GM12878 (cell line): ENCODE measurements around the gene RPL36. TPM values are rescaled to one million over a fixed set of nuclear protein-coding genes. Genes with fewer than 3 reads are reported as not detected.
A peak's percentile ranks its signal among the peaks of the same experiment; 100 is the strongest.

ENCODE experiments used
- ASH2L ChIP-seq: fragments of 300-600, 200-600 bp; sonication (generic); IDR thresholded peaks from 2 replicates; pipeline ENCODE4 v1.6.1; 2017; ENCODE audit warnings: low read depth, mild to moderate bottlenecking, borderline replicate concordance
- BCLAF1 ChIP-seq: fragments of 450-650 bp; IDR thresholded peaks from 2 replicates; pipeline ENCODE4 v1.6.1; 2017; ENCODE audit warnings: antibody characterized with exemption, mild to moderate bottlenecking, moderate library complexity
- E2F8 ChIP-seq: fragments of 450-650 bp; IDR thresholded peaks from 2 replicates; pipeline ENCODE4 v1.6.1; 2018; ENCODE audit warnings: mild to moderate bottlenecking, low read depth, moderate library complexity; ENCODE audit not compliant: partially characterized antibody
- EGR1 ChIP-seq, 2 experiments: IDR thresholded peaks; 1 replicate in 1 of 2; 2 replicates in 1 of 2; pipeline ENCODE4 v1.6.1; 2011 to 2012; ENCODE audit warnings: low read depth in 2 of 2, low read length in 2 of 2, borderline replicate concordance in 1 of 2, mild to moderate bottlenecking in 1 of 2, moderate library complexity in 1 of 2
- ELK1 ChIP-seq: IDR thresholded peaks from 2 replicates; pipeline ENCODE4 v1.6.1; 2012; ENCODE audit warnings: low read depth, low read length, improper control_type of control experiment
- EP300 ChIP-seq, 2 experiments: fragments of 150-350 bp in 1 of 2; IDR thresholded peaks; 2 replicates each; pipeline ENCODE4 v1.6.1; 2011 to 2012; ENCODE audit warnings: low read depth in 2 of 2, low read length in 2 of 2, borderline replicate concordance in 1 of 2, improper control_type of control experiment in 1 of 2, inconsistent platforms in 1 of 2; ENCODE audit not compliant: control insufficient read depth in 1 of 2
- ESRRA ChIP-seq: IDR thresholded peaks from 2 replicates; pipeline ENCODE4 v1.6.1; 2012; ENCODE audit warnings: mild to moderate bottlenecking, low read length, improper control_type of control experiment
- NRF1 ChIP-seq: conservative IDR thresholded peaks from 2 replicates; pipeline ENCODE4 v1.6.1; 2011; ENCODE audit warnings: mild to moderate bottlenecking, low read depth, low read length, improper control_type of control experiment
- PKNOX1 ChIP-seq: fragments of 450-650 bp; IDR thresholded peaks from 2 replicates; pipeline ENCODE4 v1.6.1; 2016; ENCODE audit warnings: mild to moderate bottlenecking
- POLR2AphosphoS2 ChIP-seq: IDR thresholded peaks from 2 replicates; pipeline ENCODE4 v1.6.1; 2011; ENCODE audit warnings: low read depth, mild to moderate bottlenecking, low read length, improper control_type of control experiment, moderate library complexity
- RAD51 ChIP-seq: fragments of 450-650 bp; IDR thresholded peaks from 2 replicates; pipeline ENCODE4 v1.6.1; 2016; ENCODE audit warnings: moderate library complexity, mild to moderate bottlenecking, inconsistent platforms
- SREBF1 ChIP-seq: IDR thresholded peaks from 2 replicates; pipeline ENCODE4 v1.6.1; 2012; ENCODE audit warnings: mild to moderate bottlenecking, low read length
- STAT1 ChIP-seq: fragments of 450-650 bp; conservative IDR thresholded peaks from 2 replicates; pipeline ENCODE4 v1.6.1; 2014; ENCODE audit warnings: antibody characterized with exemption, mild to moderate bottlenecking
- ZBTB4 ChIP-seq: fragments of 450-650 bp; formaldehyde crosslinking; IDR thresholded peaks from 2 replicates; pipeline ENCODE4 v1.4.0; 2022; ENCODE audit warnings: mild to moderate bottlenecking, moderate library complexity
- ZNF384 ChIP-seq: IDR thresholded peaks from 2 replicates; pipeline ENCODE4 v1.6.1; 2012; ENCODE audit warnings: low read depth, mild to moderate bottlenecking, low read length, improper control_type of control experiment, borderline replicate concordance
- ZNF622 ChIP-seq: fragments of 450-650 bp; IDR thresholded peaks from 2 replicates; pipeline ENCODE4 v1.6.1; 2017; ENCODE audit warnings: mild to moderate bottlenecking, inconsistent platforms
- ZSCAN29 ChIP-seq: fragments of 450-650 bp; IDR thresholded peaks from 2 replicates; pipeline ENCODE4 v1.6.1; 2017; ENCODE audit warnings: mild to moderate bottlenecking, moderate library complexity
- polyA plus RNA-seq, 11 experiments: library from polyadenylated mRNA; depleted of rRNA in 4 of 11; unstranded in 6 of 11; stranded (reverse) in 5 of 11; fragments of >200 nt; fragmentation: Nextera tagmentation in 4 of 11; fragmentation: Illumina TruSeq in 1 of 11; extraction: Ambion mirVana in 4 of 11; extraction: Trizol in 1 of 11; gene quantifications; 1 replicate in 1 of 11; 2 replicates in 10 of 11; pipeline versions ENCODE4 v1.2.1 to v1.2.3, GENCODE V29; 2011 to 2016; ENCODE audit warnings: inconsistent platforms in 2 of 11, missing spikeins in 2 of 11, low read depth in 1 of 11
- total RNA-seq, 4 experiments: library from RNA; depleted of rRNA in 3 of 4; stranded (reverse); fragments of >200 nt in 3 of 4; fragmentation: Illumina TruSeq in 1 of 4; extraction: Trizol in 1 of 4; gene quantifications; 2 replicates each; pipeline versions ENCODE4 v1.2.1 to v1.2.3, GENCODE V29; 2013 to 2021

RPL36 gene
- total and polyA plus RNA-seq, 10 of the 15 experiments (the other 5 are each of a cell fraction or from before 2014, with no cell fraction given) = 374 to 4,942 (median 2,053) TPM

- TF ChIP-seq ZNF622 = no peak
- TF ChIP-seq EGR1 (IDR thresholded peaks at IDR 0.05; ENCODE audit: borderline replicate concordance in 1 of 2, low read depth in 2 of 2, low read length in 2 of 2) = peak in 1 of 2 experiments; percentile 73; a peak in 1 of 3 replicates
- TF ChIP-seq ZNF384 = no peak
- TF ChIP-seq EP300 (IDR thresholded peaks at IDR 0.05; ENCODE audit: borderline replicate concordance in 1 of 2, control insufficient read depth in 1 of 2, low read depth in 2 of 2, low read length in 2 of 2) = no peak
- TF ChIP-seq NRF1 = peak; percentile 100
- TF ChIP-seq ASH2L = peak; percentile 91; the same call in 1 of the 2 replicates
- no peak for TF ChIP-seq SREBF1
- TF ChIP-seq PKNOX1 = no peak
- no peak for TF ChIP-seq ZBTB4 (CRISPR knock-in tag)
- no peak for TF ChIP-seq E2F8
- TF ChIP-seq BCLAF1 = no peak
- no peak for TF ChIP-seq RAD51
- TF ChIP-seq POLR2AphosphoS2 = peak; percentile 99
- no peak for TF ChIP-seq ESRRA
- peak; percentile 99; the same call in 1 of the 2 replicates for TF ChIP-seq STAT1
- 0 out of 2 replicates have a peak, but pooled peaks have one; percentile 50 for TF ChIP-seq ELK1
- peak; percentile 44; the same call in 1 of the 2 replicates for TF ChIP-seq ZSCAN29
Measured at GRCh38 chr19:5690125-5690954, at the start of gene RPL36 (continued).
